Measurements from ENCODE around the gene EXOC4. TPM values are rescaled to one million over a fixed set of nuclear protein-coding genes. Genes with fewer than 3 reads are reported as not detected.

Gene EXOC4
- total RNA-seq, 1 experiment from 2014 or later, result 75.8 TPM

DNA sequence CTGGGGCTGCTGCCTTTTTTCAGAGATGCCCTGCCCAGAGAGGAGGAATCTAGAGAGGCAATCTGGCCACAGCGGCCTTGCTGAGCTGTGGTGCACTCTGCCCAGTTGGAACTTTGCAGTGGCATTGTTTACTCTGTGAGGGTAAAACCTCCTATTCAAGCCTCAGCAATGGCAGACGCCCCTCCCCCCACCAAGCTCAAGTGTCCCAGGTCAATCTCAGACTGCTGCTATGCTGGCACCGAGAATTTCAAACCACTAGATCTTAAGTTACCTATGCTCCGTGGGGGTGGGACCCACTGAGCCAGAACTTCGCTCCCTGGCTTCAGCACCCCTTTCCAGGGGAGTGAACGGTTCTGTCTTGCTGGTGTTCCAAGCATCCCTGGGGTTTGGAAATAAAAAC lies 77.2 kb downstream of the EXOC4 start:
- H3K56ac ChIP-seq (ENCODE audit: insufficient read length, low read depth, low read length), result no peak overlapping the region
- no peaks in the 10 kb centered on the region for H3K4me1 ChIP-seq (ENCODE audit: insufficient read depth, low read length)
- H2BK12ac ChIP-seq (ENCODE audit: insufficient read length, low read depth, low read length), result no peak overlapping the region
- Mint-ChIP-seq H3K9me3 (peaks cover 28 to 33% of the 10 kb centered on the region in 2 experiments), H3K27me3 (ENCODE audit: low read depth) (no peaks in the 10 kb centered on the region), H3K27ac (peak overlapping the region in 2 of 3 experiments; percentile 26 to 47; a peak in 3 of 7 replicates), H3K36me3 (ENCODE audit: insufficient read depth in 1 of 3, low read depth in 3 of 3) (peaks cover 47 to 58% (median 47%) of the 10 kb centered on the region in 3 experiments), H3K4me1 (peaks cover 18 to 20% of the 10 kb centered on the region in 2 experiments), H3K4me3 (no peak overlapping the region)
- no peak overlapping the region for H3K4me2 ChIP-seq (ENCODE audit: insufficient read depth, insufficient read length, low read length)
- DNase-seq, result peak; percentile 36
- H2AFZ ChIP-seq (ENCODE audit: low read length), result no peak overlapping the region
- H4K91ac ChIP-seq (ENCODE audit: insufficient read length, low read depth, low read length), result no peak overlapping the region
- no peak overlapping the region for H3K14ac ChIP-seq (ENCODE audit: insufficient read depth, low read length)
- H2BK20ac ChIP-seq (ENCODE audit: low read depth, low read length, poor library complexity, severe bottlenecking), result no peak overlapping the region
- TF ChIP-seq, protein P1, sequence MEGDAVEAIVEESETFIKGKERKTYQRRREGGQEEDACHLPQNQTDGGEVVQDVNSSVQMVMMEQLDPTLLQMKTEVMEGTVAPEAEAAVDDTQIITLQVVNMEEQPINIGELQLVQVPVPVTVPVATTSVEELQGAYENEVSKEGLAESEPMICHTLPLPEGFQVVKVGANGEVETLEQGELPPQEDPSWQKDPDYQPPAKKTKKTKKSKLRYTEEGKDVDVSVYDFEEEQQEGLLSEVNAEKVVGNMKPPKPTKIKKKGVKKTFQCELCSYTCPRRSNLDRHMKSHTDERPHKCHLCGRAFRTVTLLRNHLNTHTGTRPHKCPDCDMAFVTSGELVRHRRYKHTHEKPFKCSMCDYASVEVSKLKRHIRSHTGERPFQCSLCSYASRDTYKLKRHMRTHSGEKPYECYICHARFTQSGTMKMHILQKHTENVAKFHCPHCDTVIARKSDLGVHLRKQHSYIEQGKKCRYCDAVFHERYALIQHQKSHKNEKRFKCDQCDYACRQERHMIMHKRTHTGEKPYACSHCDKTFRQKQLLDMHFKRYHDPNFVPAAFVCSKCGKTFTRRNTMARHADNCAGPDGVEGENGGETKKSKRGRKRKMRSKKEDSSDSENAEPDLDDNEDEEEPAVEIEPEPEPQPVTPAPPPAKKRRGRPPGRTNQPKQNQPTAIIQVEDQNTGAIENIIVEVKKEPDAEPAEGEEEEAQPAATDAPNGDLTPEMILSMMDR (conservative IDR thresholded peaks at IDR 0.05), result no peak
- H2BK15ac ChIP-seq (ENCODE audit: low read depth, low read length), result no peak overlapping the region
- no peak overlapping the region for H4K5ac ChIP-seq (ENCODE audit: insufficient read length, low read depth, low read length)
- no peaks in the 10 kb centered on the region for H3K23me2 ChIP-seq (ENCODE audit: insufficient read length, low read depth, low read length, poor library complexity, severe bottlenecking)
- H3K27ac ChIP-seq (ENCODE audit: insufficient read length, low read depth, low read length), result no peak overlapping the region
- no peaks in the 10 kb centered on the region for H4K20me1 ChIP-seq (ENCODE audit: control insufficient read depth, insufficient read depth, insufficient read length)
- no peaks in the 10 kb centered on the region for H3K79me1 ChIP-seq (ENCODE audit: insufficient read depth, low read depth, low read length, poor library complexity, severe bottlenecking)
- no peak overlapping the region for H2BK120ac ChIP-seq (ENCODE audit: low read depth, low read length, poor library complexity, severe bottlenecking)
- H3K9me3 ChIP-seq (ENCODE audit: control insufficient read depth, low read depth, low read length), result peaks cover 11% of the 10 kb centered on the region
- no peaks in the 10 kb centered on the region for H3K27me3 ChIP-seq (ENCODE audit: insufficient read depth, low read length)
- no CpG with 5 or more reads among the region's 6 CpGs for WGBS (ENCODE audit: extremely low coverage, insufficient read length, low lambda C conversion rate)
- H2AK5ac ChIP-seq (ENCODE audit: insufficient read length, low read length), result no peak overlapping the region
- no peaks in the 10 kb centered on the region; the same call in 1 of the 2 replicates for H3K79me2 ChIP-seq (ENCODE audit: insufficient read depth, low read length)
- H3K9ac ChIP-seq (ENCODE audit: extremely low read depth, insufficient read length, low read length), result no peak overlapping the region
- no peak overlapping the region for H3T11ph ChIP-seq (ENCODE audit: low read length)
- no peak overlapping the region for H3K18ac ChIP-seq (ENCODE audit: insufficient read length, low read depth, low read length)
- H2BK5ac ChIP-seq (ENCODE audit: insufficient read length, low read length), result no peak overlapping the region
- H4K8ac ChIP-seq (replicated peaks; ENCODE audit: insufficient read length, low read depth, low read length), result no peak overlapping the region
- no peak overlapping the region for H3K4ac ChIP-seq (ENCODE audit: low read depth, low read length)
- no peak overlapping the region for H3K23ac ChIP-seq (ENCODE audit: insufficient read length, low read depth, low read length)
